HEK293T (cell line): ENCODE measurements around the gene MAGI2.

Experiments
- CTCF ChIA-PET: fragments of 350-600 bp; formaldehyde crosslinking; extraction: SDS; loops from one replicate; lab custom pipeline; 2021; ENCODE audit warnings: antibody characterized with exemption, inconsistent platforms; lab: Yijun Ruan, JAX
- POLR2A ChIA-PET: fragments of 350-600 bp; formaldehyde crosslinking; extraction: SDS; loops from one replicate; lab custom pipeline; 2020; ENCODE audit warnings: antibody characterized with exemption, inconsistent platforms; lab: Yijun Ruan, JAX
- DNase-seq: peaks from one replicate; pipeline ENCODE4 v3.0.0; 2012; ENCODE audit warnings: mixed read lengths; ENCODE audit errors: extremely low spot score
- ARNT ChIP-seq: fragments of 450-650 bp; IDR thresholded peaks from 2 replicates; pipeline ENCODE4 v1.6.1; 2017; ENCODE audit warnings: mild to moderate bottlenecking
- BHLHE40 ChIP-seq: fragments of 450-650 bp; IDR thresholded peaks from 2 replicates; pipeline ENCODE4 v1.6.1; 2016; ENCODE audit warnings: mild to moderate bottlenecking, moderate library complexity, borderline replicate concordance
- CTBP1 ChIP-seq: fragments of 450-650 bp; IDR thresholded peaks from 2 replicates; pipeline ENCODE4 v1.6.1; 2016; ENCODE audit warnings: borderline replicate concordance
- ELF4 ChIP-seq: fragments of 450-650 bp; IDR thresholded peaks from 2 replicates; pipeline ENCODE4 v1.6.1; 2017; ENCODE audit warnings: antibody characterized with exemption
- FOXA1 ChIP-seq: fragments of 450-650 bp; IDR thresholded peaks from 2 replicates; pipeline ENCODE4 v1.6.1; 2016; ENCODE audit warnings: mild to moderate bottlenecking
- FOXK2 ChIP-seq: fragments of 450-650 bp; IDR thresholded peaks from 2 replicates; pipeline ENCODE4 v1.6.1; 2016; ENCODE audit warnings: mild to moderate bottlenecking
- FOXM1 ChIP-seq: fragments of 450-650 bp; IDR thresholded peaks from 2 replicates; pipeline ENCODE4 v1.6.1; 2017; ENCODE audit warnings: mild to moderate bottlenecking, borderline replicate concordance
- HDGF ChIP-seq: fragments of 450-650 bp; IDR thresholded peaks from 2 replicates; pipeline ENCODE4 v1.6.1; 2017; ENCODE audit warnings: antibody characterized with exemption, borderline replicate concordance
- L3MBTL2 ChIP-seq: fragments of 450-650 bp; conservative IDR thresholded peaks from 2 replicates; pipeline ENCODE4 v1.6.1; 2016; ENCODE audit warnings: mild to moderate bottlenecking
- LEF1 ChIP-seq: fragments of 450-650 bp; IDR thresholded peaks from 2 replicates; pipeline ENCODE4 v1.6.1; 2017; ENCODE audit warnings: mild to moderate bottlenecking, borderline replicate concordance
- NFRKB ChIP-seq: fragments of 450-650 bp; IDR thresholded peaks from 2 replicates; pipeline ENCODE4 v1.6.1; 2016; ENCODE audit warnings: mild to moderate bottlenecking, moderate library complexity
- SP1 ChIP-seq: fragments of 450-650 bp; IDR thresholded peaks from 2 replicates; pipeline ENCODE4 v1.6.1; 2017
- SUZ12 ChIP-seq: fragments of 450-650 bp; IDR thresholded peaks from 2 replicates; pipeline ENCODE4 v1.6.1; 2016; ENCODE audit warnings: mild to moderate bottlenecking
- TARDBP ChIP-seq: fragments of 450-650 bp; IDR thresholded peaks from 2 replicates; pipeline ENCODE4 v1.6.1; 2016
- ZNF384 ChIP-seq: fragments of 450-650 bp; IDR thresholded peaks from 2 replicates; pipeline ENCODE4 v1.6.1; 2016
- TF ChIP-seq, protein P1 (sequence below): fragments of 450-650 bp; IDR thresholded peaks from 2 replicates; pipeline ENCODE4 v1.6.1; 2016

The MAGI2 gene

GRCh38 chr7:78567836-78568235, 885.6 kb downstream of the MAGI2 start:
- TF ChIP-seq ARNT (no peak), LEF1 (no peak), ELF4 (no peak), FOXA1 (no peak), SUZ12 (no peak), BHLHE40 (no peak), ZNF384 (no peak), SP1 (no peak), TARDBP (no peak), HDGF (no peak), NFRKB (no peak), CTBP1 (no peak)
- POLR2A ChIA-PET, result no interaction called here
- CTCF ChIA-PET, result no interaction called here
- no peak for DNase-seq

- no peak for DNase-seq
- POLR2A ChIA-PET, result no interaction called here
- CTCF ChIA-PET, result no interaction called here
- TF ChIP-seq, protein P1, sequence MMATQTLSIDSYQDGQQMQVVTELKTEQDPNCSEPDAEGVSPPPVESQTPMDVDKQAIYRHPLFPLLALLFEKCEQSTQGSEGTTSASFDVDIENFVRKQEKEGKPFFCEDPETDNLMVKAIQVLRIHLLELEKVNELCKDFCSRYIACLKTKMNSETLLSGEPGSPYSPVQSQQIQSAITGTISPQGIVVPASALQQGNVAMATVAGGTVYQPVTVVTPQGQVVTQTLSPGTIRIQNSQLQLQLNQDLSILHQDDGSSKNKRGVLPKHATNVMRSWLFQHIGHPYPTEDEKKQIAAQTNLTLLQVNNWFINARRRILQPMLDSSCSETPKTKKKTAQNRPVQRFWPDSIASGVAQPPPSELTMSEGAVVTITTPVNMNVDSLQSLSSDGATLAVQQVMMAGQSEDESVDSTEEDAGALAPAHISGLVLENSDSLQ, result no peak
- TF ChIP-seq TARDBP, result no peak
- TF ChIP-seq ELF4, result no peak
- TF ChIP-seq FOXM1, result no peak
- TF ChIP-seq HDGF, result no peak
These were observed 887.7 kb downstream of the MAGI2 start for GRCh38 chr7:78565784-78566183.

- no peak for DNase-seq
- POLR2A ChIA-PET, result no interaction called here
- TF ChIP-seq FOXM1 (no peak), FOXA1 (no peak), FOXK2 (no peak), SP1 (no peak)
- CTCF ChIA-PET, result no interaction called here
These were observed 890.3 kb downstream of the MAGI2 start for GRCh38 chr7:78563191-78563590.

GRCh38 chr7:78562191-78562590, 891.3 kb downstream of the MAGI2 start:
- ChIA-PET POLR2A (no interaction called here), CTCF (no interaction called here)
- TF ChIP-seq NFRKB, result no peak
- TF ChIP-seq, protein P1, result no peak
- TF ChIP-seq TARDBP, result no peak
- no peak for TF ChIP-seq FOXA1
- no peak for TF ChIP-seq HDGF
- no peak for TF ChIP-seq ELF4
- no peak for TF ChIP-seq FOXM1
- TF ChIP-seq SUZ12, result no peak
- no peak for TF ChIP-seq BHLHE40
- no peak for TF ChIP-seq ZNF384
- TF ChIP-seq LEF1, result no peak
- no peak for TF ChIP-seq SP1
- no peak for TF ChIP-seq FOXK2
- no peak for TF ChIP-seq CTBP1
- TF ChIP-seq L3MBTL2, result no peak
- DNase-seq, result no peak

DNA sequence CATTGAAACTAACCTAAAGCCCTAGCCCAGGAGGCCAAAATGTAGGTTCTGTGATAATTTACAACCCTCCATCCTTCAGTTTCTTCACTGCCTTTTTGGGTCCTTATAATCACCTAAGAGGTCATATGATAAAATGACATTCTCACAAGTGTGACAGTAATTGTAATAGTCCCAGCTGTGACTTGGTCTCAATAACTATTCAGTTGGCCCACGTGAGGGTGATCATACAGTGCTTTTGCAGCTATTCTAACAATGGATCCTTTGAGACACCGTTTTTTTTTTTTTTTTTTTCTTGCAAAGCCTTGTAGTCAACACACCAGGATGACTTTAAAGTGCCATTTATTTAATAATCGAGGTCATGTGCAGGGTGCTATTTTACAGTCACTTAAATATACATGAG, 894.9 kb downstream of the MAGI2 start:
- POLR2A ChIA-PET, result no interaction called here
- DNase-seq, result no peak
- TF ChIP-seq FOXA1 (no peak), SUZ12 (no peak), BHLHE40 (no peak), CTBP1 (no peak), ARNT (no peak), FOXK2 (no peak), SP1 (no peak), FOXM1 (no peak), HDGF (no peak), ZNF384 (no peak)
- CTCF ChIA-PET, result no interaction called here

DNA sequence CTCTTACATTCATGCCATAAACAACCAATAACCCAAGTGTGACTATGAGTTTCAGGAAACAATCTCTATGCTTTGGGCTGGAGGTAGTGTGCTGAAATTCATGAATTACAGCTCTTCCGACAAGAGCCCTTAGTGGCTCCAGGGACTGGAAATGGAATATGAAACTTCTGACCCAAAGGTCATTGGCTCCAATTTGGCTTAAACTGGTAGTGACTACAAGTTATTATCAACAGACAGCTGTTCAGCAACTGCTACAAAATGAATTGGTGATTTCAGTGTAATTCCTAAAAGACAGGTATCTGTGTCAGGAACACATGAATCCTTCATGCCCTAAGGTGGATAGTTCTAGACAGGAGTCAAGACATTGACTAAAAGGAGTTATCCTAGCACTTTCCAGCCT, 909.5 kb downstream of the MAGI2 start:
- ChIA-PET POLR2A (no interaction called here), CTCF (no interaction called here)
- no peak for DNase-seq
- no peak for TF ChIP-seq FOXK2
- no peak for TF ChIP-seq FOXA1
- TF ChIP-seq SUZ12, result no peak
- no peak for TF ChIP-seq LEF1
- TF ChIP-seq FOXM1, result no peak
- TF ChIP-seq, protein P1, result no peak
- TF ChIP-seq CTBP1, result no peak
- TF ChIP-seq NFRKB, result no peak
- TF ChIP-seq ARNT, result no peak
- no peak for TF ChIP-seq ELF4

DNA sequence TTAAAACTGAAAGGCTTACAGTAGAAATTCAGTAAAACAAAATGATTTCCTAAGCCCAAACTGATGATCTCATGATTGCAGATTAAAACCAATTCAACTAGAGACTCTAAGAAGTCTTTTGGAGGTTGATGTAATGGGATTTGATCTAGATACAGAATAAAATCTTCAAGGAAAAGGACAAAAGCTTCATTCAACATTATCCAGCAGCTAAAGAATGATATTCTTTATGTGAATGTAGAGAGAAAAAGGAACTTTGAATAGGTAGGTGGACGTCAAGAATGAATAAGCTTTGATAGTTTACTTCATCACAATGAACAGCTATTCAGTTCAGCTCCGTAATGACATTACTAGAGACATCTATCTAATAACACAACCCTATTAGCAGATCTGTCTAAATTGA, 910.5 kb downstream of the MAGI2 start:
- ChIA-PET CTCF (interaction anchor here (0.6 kb wide), 1 partner anchor 1146 kb away, joined by 3 read pairs; no protein-coding TSS in a partner anchor), POLR2A (no interaction called here)
- TF ChIP-seq, protein P1, result no peak
- TF ChIP-seq CTBP1 (no peak), FOXK2 (no peak), LEF1 (no peak), L3MBTL2 (no peak), TARDBP (no peak), HDGF (no peak), SP1 (no peak), FOXA1 (no peak), BHLHE40 (no peak), SUZ12 (no peak), NFRKB (no peak)
- DNase-seq, result no peak
